ENCODE data around the gene UBD. TPM values are rescaled to one million over a fixed set of nuclear protein-coding genes. Genes with fewer than 3 reads are reported as not detected.

UBD gene
- total and polyA plus RNA-seq, 4 donors = 2.1 to 19.4 (median 8.6) TPM

GRCh38 chr6:29532320-29532951, 27.1 kb downstream of the UBD start:
- H3K36me3 ChIP-seq (ENCODE audit: control insufficient read depth in 4 of 4, insufficient read depth in 4 of 4, low read length in 4 of 4) = no peaks in the 10 kb centered on the region
- H3K27me3 ChIP-seq (ENCODE audit: control insufficient read depth in 3 of 3, insufficient read depth in 3 of 3, low read length in 2 of 3) = no peaks in the 10 kb centered on the region
- no peak for TF ChIP-seq CTCF (IDR thresholded peaks at IDR 0.05; ENCODE audit: control extremely low read depth, extremely low read depth)
- WGBS, 2 donors = 47 to 73% methylated on average over 2 of the region's 2 CpGs
- ATAC-seq (ENCODE audit: insufficient read depth, low FRiP score) (no peak), DNase-seq (no peak)
- no peak overlapping the region for H3K27ac ChIP-seq (ENCODE audit: low read depth in 1 of 2, low read length in 1 of 2)
- no peak overlapping the region for H3K4me3 ChIP-seq
- H3K9me3 ChIP-seq (ENCODE audit: control insufficient read depth in 4 of 4, insufficient read depth in 3 of 4, low read length in 3 of 4) = no peaks in the 10 kb centered on the region
- H3K4me1 ChIP-seq (ENCODE audit: control insufficient read depth in 5 of 5, insufficient read depth in 5 of 5, low read length in 5 of 5) = no peaks in the 10 kb centered on the region
- no peak overlapping the region for H3K9ac ChIP-seq (ENCODE audit: insufficient read depth in 1 of 2, low read length in 2 of 2)

GRCh38 chr6:29531668-29532067, 27.9 kb downstream of the UBD start:
- Histone ChIP-seq H3K27me3 (ENCODE audit: control insufficient read depth in 3 of 3, insufficient read depth in 3 of 3, low read length in 2 of 3) (no peaks in the 10 kb centered on the region), H3K27ac (ENCODE audit: low read depth in 1 of 2, low read length in 1 of 2) (no peak overlapping the region), H3K4me3 (no peak overlapping the region), H3K4me1 (ENCODE audit: control insufficient read depth in 5 of 5, insufficient read depth in 5 of 5, low read length in 5 of 5) (no peaks in the 10 kb centered on the region), H3K36me3 (ENCODE audit: control insufficient read depth in 4 of 4, insufficient read depth in 4 of 4, low read length in 4 of 4) (no peaks in the 10 kb centered on the region), H3K9me3 (ENCODE audit: control insufficient read depth in 4 of 4, insufficient read depth in 3 of 4, low read length in 3 of 4) (no peaks in the 10 kb centered on the region), H3K9ac (ENCODE audit: insufficient read depth in 1 of 2, low read length in 2 of 2) (no peak overlapping the region)
- 63 to 69% methylated on average over 3 of the region's 3 CpGs for WGBS, 2 donors
- TF ChIP-seq CTCF (IDR thresholded peaks at IDR 0.05; ENCODE audit: control extremely low read depth, extremely low read depth) = no peak
- no peak for DNase-seq
- ATAC-seq (ENCODE audit: insufficient read depth, low FRiP score) = no peak

GRCh38 chr6:29530671-29531310, 28.7 kb downstream of the UBD start:
- 89 to 100% methylated on average over 2 of the region's 2 CpGs for WGBS, 2 donors
- TF ChIP-seq CTCF (IDR thresholded peaks at IDR 0.05; ENCODE audit: control extremely low read depth, extremely low read depth) = no peak

More at GRCh38 chr6:29530671-29531310, 28.7 kb downstream of the UBD start:
- Histone ChIP-seq H3K4me1 (ENCODE audit: control insufficient read depth in 5 of 5, insufficient read depth in 5 of 5, low read length in 5 of 5) (no peaks in the 10 kb centered on the region), H3K4me3 (no peak overlapping the region), H3K36me3 (ENCODE audit: control insufficient read depth in 4 of 4, insufficient read depth in 4 of 4, low read length in 4 of 4) (no peaks in the 10 kb centered on the region), H3K9me3 (ENCODE audit: control insufficient read depth in 4 of 4, insufficient read depth in 3 of 4, low read length in 3 of 4) (no peaks in the 10 kb centered on the region), H3K27me3 (ENCODE audit: control insufficient read depth in 3 of 3, insufficient read depth in 3 of 3, low read length in 2 of 3) (no peaks in the 10 kb centered on the region), H3K9ac (ENCODE audit: insufficient read depth in 1 of 2, low read length in 2 of 2) (no peak overlapping the region), H3K27ac (ENCODE audit: low read depth in 1 of 2, low read length in 1 of 2) (no peak overlapping the region)
- DNase-seq (no peak), ATAC-seq (ENCODE audit: insufficient read depth, low FRiP score) (no peak)
